IPS-20b (cell line): Measurements from ENCODE around the gene PABPC1L.

Experiments
- H3K27ac ChIP-seq: one replicate; pipeline ENCODE4 v1.5.1; 2013; ENCODE audit warnings: low read length
- H3K27me3 ChIP-seq: 2 replicates; pipeline ENCODE4 v1.6.1; 2013; ENCODE audit warnings: mild to moderate bottlenecking, low read length, inconsistent platforms; ENCODE audit not compliant: insufficient read depth
- H3K36me3 ChIP-seq: 2 replicates; pipeline ENCODE4 v1.6.1; 2013; ENCODE audit warnings: low read depth, mild to moderate bottlenecking, inconsistent platforms, low read length, moderate library complexity; ENCODE audit not compliant: insufficient read depth
- H3K4me1 ChIP-seq: 2 replicates; pipeline ENCODE4 v1.6.1; 2013; ENCODE audit warnings: mild to moderate bottlenecking, control low read depth, inconsistent platforms, low read length, moderate library complexity; ENCODE audit not compliant: insufficient read depth
- H3K4me3 ChIP-seq: 2 replicates; pipeline ENCODE4 v1.5.1; 2013; ENCODE audit warnings: mild to moderate bottlenecking, low read length, inconsistent platforms
- H3K9ac ChIP-seq: 2 replicates; pipeline ENCODE4 v1.6.1; 2013; ENCODE audit warnings: low read depth, mild to moderate bottlenecking, inconsistent platforms, low read length, moderate library complexity
- H3K9me3 ChIP-seq: 2 replicates; pipeline ENCODE4 v1.6.1; 2013; ENCODE audit warnings: mild to moderate bottlenecking, low read depth, low read length, inconsistent platforms; ENCODE audit not compliant: insufficient read depth

Gene PABPC1L

DNA sequence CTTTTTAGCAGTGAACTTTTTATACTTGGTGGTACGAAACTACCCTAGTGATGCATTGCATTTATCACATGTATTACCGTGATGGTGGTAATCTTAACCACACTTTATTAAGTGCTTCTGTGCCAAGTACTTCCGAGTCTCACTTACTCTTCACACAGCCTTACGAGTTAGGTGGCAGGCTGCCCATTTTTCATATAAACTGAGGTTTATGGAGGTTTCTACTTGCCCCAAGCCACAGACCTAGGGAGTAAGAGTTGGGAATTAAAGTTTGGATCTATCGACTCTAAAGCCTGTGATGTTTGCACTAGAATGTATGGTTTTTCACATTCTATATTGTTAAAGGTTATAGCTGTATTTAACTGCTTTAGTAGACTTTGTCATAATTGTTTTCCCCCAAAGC lies 5.5 kb upstream of the PABPC1L start:
- no peak overlapping the region for H3K4me3 ChIP-seq
- no peaks in the 10 kb centered on the region for H3K9me3 ChIP-seq
- peaks cover 90% of the 10 kb centered on the region for H3K36me3 ChIP-seq

DNA sequence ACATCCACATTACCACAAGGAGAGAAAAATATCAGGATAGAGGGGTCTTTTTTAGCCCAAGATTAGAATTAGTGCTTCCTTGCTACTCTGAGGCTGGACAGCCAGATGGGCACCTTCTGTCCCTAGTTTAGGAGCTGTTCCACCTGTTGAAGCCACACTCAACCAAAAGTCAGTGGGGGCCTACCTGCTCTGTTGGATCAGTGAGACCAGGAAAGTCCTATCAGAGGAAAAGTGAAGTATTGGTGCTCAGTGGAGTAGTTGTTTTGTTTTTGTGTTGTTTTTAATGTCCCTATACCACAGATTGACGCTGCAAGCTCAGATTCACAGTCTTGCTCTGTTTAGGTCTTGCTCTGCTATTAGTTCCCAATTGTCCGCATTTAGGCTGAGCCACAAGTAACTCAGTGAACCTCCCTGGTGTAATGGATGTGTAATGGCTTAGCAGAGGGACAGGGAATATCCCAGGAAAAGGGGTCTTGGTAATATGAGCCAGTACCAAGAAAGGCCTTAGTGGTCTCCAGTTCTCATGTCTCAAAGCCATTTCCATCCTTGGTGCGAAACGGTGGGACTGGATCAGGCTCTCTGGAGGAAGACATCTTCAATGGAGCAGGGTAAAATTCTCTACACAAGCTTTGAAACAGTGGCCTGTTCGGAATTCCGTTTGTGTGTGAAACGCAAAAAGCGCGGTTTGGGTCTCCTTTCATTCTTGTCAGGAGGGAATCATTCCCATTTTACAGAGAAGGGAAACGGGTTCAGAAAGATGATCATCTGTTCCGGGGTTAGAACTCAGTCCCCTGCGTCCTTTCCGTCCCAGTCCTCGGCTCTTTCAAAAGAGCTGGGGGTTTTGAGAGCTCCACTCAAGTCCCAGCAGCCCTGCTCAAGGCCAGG lies 631 bp upstream of the PABPC1L start:
- Histone ChIP-seq H3K9ac (peak overlapping the region; percentile 50; the same call in 1 of the 2 replicates), H3K4me1 (peaks cover 9% of the 10 kb centered on the region; the same call in 1 of the 2 replicates), H3K27ac (no peak overlapping the region), H3K27me3 (no peaks in the 10 kb centered on the region), H3K9me3 (no peaks in the 10 kb centered on the region), H3K36me3 (peaks cover 68% of the 10 kb centered on the region), H3K4me3 (peak overlapping the region; percentile 76)

More for the DNA sequence above, 5.5 kb upstream of the PABPC1L start:
- Histone ChIP-seq H3K9ac (no peak overlapping the region), H3K27me3 (no peaks in the 10 kb centered on the region), H3K27ac (no peak overlapping the region), H3K4me1 (peaks cover 3% of the 10 kb centered on the region; the same call in 1 of the 2 replicates)

DNA sequence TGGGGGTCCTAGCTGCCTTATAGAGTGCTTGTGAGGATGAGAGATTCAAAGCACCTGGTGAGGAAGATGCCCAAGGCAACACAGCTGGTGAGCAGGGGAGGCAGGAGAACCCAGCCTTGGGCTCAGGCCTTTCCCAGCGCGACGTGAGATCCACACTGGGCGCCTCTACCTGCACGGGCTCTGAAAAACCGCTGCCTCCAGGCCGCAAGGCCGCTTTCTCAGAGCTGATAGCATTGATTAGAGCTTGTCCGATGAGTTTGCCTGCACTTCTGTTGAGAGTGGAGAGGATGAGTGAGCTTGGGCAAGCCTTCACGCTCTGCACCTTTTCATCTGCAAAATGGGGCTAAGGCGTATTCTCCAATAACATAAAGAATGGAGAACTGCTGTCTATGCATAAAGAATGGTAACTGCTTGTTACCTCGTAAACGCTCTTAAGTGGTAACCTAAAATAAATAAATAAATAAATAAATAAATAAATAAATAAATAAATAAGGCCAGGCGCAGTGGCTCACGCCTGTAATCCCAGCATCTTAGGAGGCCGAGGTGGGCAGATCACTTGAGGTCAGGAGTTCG lies 916 bp downstream of the PABPC1L start:
- Histone ChIP-seq H3K4me1 (peaks cover 9% of the 10 kb centered on the region; the same call in 1 of the 2 replicates), H3K27me3 (no peaks in the 10 kb centered on the region), H3K36me3 (peaks cover 64% of the 10 kb centered on the region), H3K9ac (peak overlapping the region; percentile 77; the same call in 1 of the 2 replicates), H3K4me3 (peak overlapping the region; percentile 76), H3K27ac (no peak overlapping the region), H3K9me3 (no peaks in the 10 kb centered on the region)

DNA sequence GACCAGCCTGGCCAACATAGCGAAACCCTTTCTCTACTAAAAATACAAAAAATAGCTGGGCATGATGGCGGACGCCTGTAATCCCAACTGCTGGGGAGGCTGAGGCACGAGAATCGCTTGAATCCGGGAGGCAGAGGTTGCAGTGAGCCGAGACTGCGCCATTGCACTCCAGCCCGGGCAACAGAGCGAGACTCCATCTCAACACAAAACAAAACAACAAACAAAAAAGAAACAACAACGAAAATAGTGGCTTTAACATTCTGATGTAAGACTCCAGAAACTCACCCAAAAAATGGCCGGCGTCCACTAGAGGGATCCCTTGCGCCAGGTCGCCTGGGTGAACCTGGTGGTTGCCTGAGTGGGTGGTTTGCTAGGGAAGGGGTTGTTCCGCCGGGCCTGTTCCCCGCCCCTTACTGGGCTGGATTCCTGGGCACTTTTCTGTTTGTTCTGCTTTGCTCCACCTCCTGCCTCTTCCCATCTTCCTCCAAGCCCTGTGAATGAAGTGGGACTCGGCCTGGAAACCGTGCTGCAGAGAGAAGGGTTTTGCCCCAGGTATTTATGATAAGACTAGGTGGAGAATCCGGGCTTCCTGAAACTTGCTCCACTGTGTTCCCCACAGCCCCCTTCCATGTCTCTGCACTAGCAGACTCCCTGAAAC lies 1.5 kb downstream of the PABPC1L start:
- Histone ChIP-seq H3K4me1 (peaks cover 9% of the 10 kb centered on the region; the same call in 1 of the 2 replicates), H3K36me3 (peaks cover 63% of the 10 kb centered on the region), H3K27me3 (no peaks in the 10 kb centered on the region), H3K4me3 (peak overlapping the region; percentile 5; the same call in 1 of the 2 replicates), H3K9me3 (no peaks in the 10 kb centered on the region), H3K27ac (no peak overlapping the region), H3K9ac (no peak overlapping the region)

DNA sequence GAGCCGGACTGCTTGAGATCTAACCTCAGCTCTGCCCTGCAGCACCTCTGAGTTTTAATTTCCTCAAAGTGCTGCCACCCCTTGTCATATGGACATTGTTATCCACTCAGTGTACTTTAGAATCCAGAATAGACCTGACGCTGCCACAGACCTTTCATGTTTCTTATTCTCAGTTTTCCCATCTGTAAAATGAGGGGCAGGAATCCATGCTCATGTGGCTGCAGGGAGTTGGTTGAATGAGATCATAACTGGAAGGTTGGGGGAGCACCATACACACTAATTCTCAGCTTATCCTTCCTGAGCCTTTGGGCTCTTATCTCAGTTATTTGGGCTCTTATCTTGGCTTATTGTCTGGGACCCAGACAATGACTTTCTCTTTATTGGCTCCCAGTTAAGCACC lies 2.3 kb downstream of the PABPC1L start:
- no peak overlapping the region for H3K27ac ChIP-seq
- peaks cover 9% of the 10 kb centered on the region; the same call in 1 of the 2 replicates for H3K4me1 ChIP-seq
- H3K27me3 ChIP-seq, result no peaks in the 10 kb centered on the region
- no peak overlapping the region for H3K4me3 ChIP-seq
- no peak overlapping the region for H3K9ac ChIP-seq
- peaks cover 63% of the 10 kb centered on the region for H3K36me3 ChIP-seq
- H3K9me3 ChIP-seq, result no peaks in the 10 kb centered on the region

DNA sequence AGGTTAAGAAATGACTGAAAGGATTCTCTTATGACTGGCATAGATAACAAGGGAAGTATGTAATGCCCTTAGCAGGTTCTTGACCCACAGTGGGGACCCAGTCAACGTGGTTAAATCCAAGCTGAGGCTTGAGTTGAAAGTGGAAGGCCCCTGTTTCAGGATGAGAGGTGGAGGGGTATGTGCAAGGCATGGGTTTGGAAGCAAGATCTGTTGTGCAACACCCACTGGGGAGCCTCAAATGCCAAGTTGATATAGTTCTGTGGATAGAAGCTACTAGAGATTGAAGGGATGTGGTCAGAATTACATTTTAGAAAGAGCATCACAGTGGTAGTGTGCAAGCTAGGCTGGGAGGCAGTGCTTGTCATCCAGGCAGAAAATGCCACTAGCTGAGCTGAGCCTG lies 5.1 kb downstream of the PABPC1L start:
- Histone ChIP-seq H3K9me3 (no peaks in the 10 kb centered on the region), H3K36me3 (peaks cover 71% of the 10 kb centered on the region)

DNA sequence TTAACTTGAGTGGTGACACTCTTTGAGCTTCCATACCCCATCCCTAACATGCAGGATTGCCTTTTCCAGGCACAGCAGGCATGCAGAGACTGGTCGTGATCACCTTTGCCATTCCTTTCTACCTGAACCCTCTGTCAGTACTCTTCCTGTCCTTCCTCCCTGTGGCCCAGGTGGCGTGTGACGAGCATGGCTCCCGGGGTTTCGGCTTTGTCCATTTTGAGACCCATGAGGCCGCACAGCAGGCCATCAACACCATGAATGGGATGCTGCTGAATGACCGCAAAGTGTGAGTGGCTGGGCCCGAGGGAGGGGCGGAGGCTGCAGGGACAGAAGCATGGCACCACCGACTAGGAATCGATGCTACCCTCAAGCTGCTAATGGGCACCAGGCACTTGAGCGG lies 6.7 kb downstream of the PABPC1L start:
- Histone ChIP-seq H3K9me3 (no peaks in the 10 kb centered on the region), H3K27me3 (no peaks in the 10 kb centered on the region), H3K4me3 (no peak overlapping the region), H3K27ac (no peak overlapping the region), H3K9ac (no peak overlapping the region), H3K36me3 (peaks cover 78% of the 10 kb centered on the region), H3K4me1 (peaks cover 5% of the 10 kb centered on the region; the same call in 1 of the 2 replicates)

More for the DNA sequence above, 5.1 kb downstream of the PABPC1L start:
- no peak overlapping the region for H3K27ac ChIP-seq
- peaks cover 5% of the 10 kb centered on the region; the same call in 1 of the 2 replicates for H3K4me1 ChIP-seq
- no peaks in the 10 kb centered on the region for H3K27me3 ChIP-seq
- no peak overlapping the region for H3K4me3 ChIP-seq
- no peak overlapping the region for H3K9ac ChIP-seq

DNA sequence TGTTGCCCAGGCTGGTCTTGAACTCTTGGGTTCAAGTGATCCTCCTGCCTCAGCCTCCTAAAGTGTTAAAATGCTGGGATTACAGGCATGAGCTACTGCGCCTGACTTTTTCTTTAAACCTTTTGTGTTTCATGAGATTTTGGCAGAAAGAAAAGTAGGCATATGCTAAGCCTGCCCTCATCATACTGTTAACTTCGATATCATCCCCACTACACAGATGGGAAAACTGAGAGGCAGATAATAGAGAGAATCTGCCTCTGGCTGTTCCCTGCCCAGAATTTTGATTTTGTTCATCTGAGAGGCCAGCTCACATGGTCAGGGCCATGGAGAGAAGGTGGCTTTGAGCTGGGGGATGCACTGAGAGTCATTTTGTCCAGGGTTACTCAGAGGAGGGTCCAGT lies 7.5 kb downstream of the PABPC1L start:
- Histone ChIP-seq H3K36me3 (peaks cover 78% of the 10 kb centered on the region), H3K27ac (no peak overlapping the region), H3K4me3 (no peak overlapping the region), H3K9ac (no peak overlapping the region), H3K4me1 (no peaks in the 10 kb centered on the region), H3K9me3 (no peaks in the 10 kb centered on the region), H3K27me3 (no peaks in the 10 kb centered on the region)

DNA sequence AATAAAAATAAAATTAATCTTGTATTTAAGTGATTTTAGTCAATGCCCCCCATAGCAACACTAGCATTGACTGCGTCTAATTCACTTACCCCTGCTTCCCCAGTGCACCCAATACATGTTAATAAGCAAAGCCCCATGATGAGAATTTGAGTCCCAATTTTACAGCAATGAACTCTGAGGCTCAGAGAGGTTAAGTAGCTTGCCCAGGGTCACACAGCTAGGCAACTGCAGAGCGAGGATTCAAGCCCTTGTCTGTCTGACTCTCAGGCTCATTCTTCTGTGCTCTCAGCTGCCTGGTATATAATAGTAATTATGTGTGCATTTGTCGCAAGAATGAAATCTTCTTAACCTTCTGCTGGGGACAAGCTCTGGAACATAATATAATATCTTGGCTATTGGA lies 8.5 kb downstream of the PABPC1L start:
- no peak overlapping the region for H3K4me3 ChIP-seq
- no peaks in the 10 kb centered on the region for H3K4me1 ChIP-seq
- H3K27me3 ChIP-seq, result no peaks in the 10 kb centered on the region
- H3K9ac ChIP-seq, result no peak overlapping the region
- H3K36me3 ChIP-seq, result peaks cover 78% of the 10 kb centered on the region
- no peaks in the 10 kb centered on the region for H3K9me3 ChIP-seq
- no peak overlapping the region for H3K27ac ChIP-seq

DNA sequence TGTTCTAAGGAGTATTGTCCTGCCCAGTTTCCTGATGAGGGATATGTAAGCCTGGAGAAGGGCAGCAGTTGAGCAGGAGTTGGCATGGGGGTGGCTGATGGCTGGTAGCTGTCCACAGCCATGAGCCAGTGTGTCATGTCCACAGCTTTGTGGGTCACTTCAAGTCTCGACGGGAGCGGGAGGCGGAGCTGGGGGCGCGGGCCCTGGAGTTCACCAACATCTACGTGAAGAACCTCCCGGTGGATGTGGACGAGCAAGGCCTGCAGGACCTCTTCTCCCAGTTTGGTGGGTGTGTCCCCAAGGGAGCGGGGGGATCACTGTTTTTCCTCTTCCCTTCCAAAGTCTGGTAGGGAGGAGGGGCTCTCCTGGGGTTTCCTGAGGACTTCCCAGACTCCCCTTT lies 8.9 kb downstream of the PABPC1L start:
- H3K27ac ChIP-seq, result no peak overlapping the region
- H3K9me3 ChIP-seq, result no peaks in the 10 kb centered on the region
- H3K4me1 ChIP-seq, result no peaks in the 10 kb centered on the region
- H3K36me3 ChIP-seq, result peaks cover 78% of the 10 kb centered on the region
- H3K4me3 ChIP-seq, result no peak overlapping the region
- no peaks in the 10 kb centered on the region for H3K27me3 ChIP-seq
- no peak overlapping the region for H3K9ac ChIP-seq

DNA sequence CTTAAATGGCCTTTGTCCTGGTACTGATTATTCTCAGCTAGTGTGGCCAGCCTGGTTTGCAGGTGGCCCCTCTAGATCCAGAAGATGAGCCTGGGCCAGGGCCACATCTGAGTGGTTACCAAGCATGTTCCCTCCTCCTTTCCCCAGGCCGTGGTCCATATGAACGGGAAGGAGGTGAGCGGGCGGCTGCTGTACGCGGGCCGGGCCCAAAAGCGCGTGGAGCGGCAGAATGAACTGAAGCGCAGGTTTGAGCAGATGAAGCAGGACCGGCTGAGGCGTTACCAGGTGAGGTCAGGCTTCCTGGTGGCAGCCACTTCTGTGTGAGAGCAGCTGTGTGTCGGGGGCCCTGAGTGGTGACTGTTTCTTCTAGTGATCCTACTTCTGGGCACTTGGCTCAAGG lies 11.6 kb downstream of the PABPC1L start:
- Histone ChIP-seq H3K36me3 (peaks cover 77% of the 10 kb centered on the region), H3K9ac (no peak overlapping the region), H3K9me3 (no peaks in the 10 kb centered on the region), H3K27me3 (no peaks in the 10 kb centered on the region), H3K4me3 (no peak overlapping the region), H3K27ac (no peak overlapping the region), H3K4me1 (no peaks in the 10 kb centered on the region)
